HG03025 (cell line): ENCODE results near the gene FAM219A.
"Not testable (repeated sequence)": the region's sequence is repeated elsewhere in the genome, so short reads cannot be mapped to it uniquely, and the experiment has no call there.

Experiments
- ATAC-seq: cut with Tn5 transposase; IDR thresholded peaks from one replicate; pipeline ENCODE4 v1.9.1; 2021; ENCODE audit warnings: mild to moderate bottlenecking, moderate library complexity; ENCODE audit not compliant: unreplicated experiment, low FRiP score

Gene FAM219A

GRCh38 chr9:34485822-34486221 is 27.5 kb upstream of the FAM219A start:
- no peak for ATAC-seq

- no peak for ATAC-seq
Observed at GRCh38 chr9:34484678-34485077, 26.3 kb upstream of the FAM219A start.

GRCh38 chr9:34482746-34483145 is 24.4 kb upstream of the FAM219A start:
- ATAC-seq: not testable (repeated sequence)

- not testable (repeated sequence) for ATAC-seq
Observed at GRCh38 chr9:34481620-34482019, 23.2 kb upstream of the FAM219A start.

- no peak for ATAC-seq
Observed at GRCh38 chr9:34479431-34479866, 21.1 kb upstream of the FAM219A start.

- ATAC-seq: no peak
Observed at GRCh38 chr9:34477541-34477940, 19.2 kb upstream of the FAM219A start.

GRCh38 chr9:34475097-34475496 is 16.7 kb upstream of the FAM219A start:
- no peak for ATAC-seq

GRCh38 chr9:34465468-34465867 is 7.1 kb upstream of the FAM219A start:
- no peak for ATAC-seq

- no peak for ATAC-seq
Observed at GRCh38 chr9:34464571-34464970, 6.2 kb upstream of the FAM219A start.

GRCh38 chr9:34463901-34464232 is 5.5 kb upstream of the FAM219A start:
- no peak for ATAC-seq

GRCh38 chr9:34463098-34463900 is 4.9 kb upstream of the FAM219A start:
- no peak for ATAC-seq

- ATAC-seq: no peak
Observed at GRCh38 chr9:34459941-34460340, 1.6 kb upstream of the FAM219A start.

GRCh38 chr9:34459356-34459755 is 986 bp upstream of the FAM219A start:
- ATAC-seq: no peak

GRCh38 chr9:34458959-34459340 is 580 bp upstream of the FAM219A start:
- no peak for ATAC-seq

- no peak for ATAC-seq
Observed at GRCh38 chr9:34457266-34458012, 931 bp downstream of the FAM219A start.

GRCh38 chr9:34456746-34457145 is 1.6 kb downstream of the FAM219A start:
- no peak for ATAC-seq

GRCh38 chr9:34456151-34456550 is 2.2 kb downstream of the FAM219A start:
- no peak for ATAC-seq

GRCh38 chr9:34454571-34455065 is 3.8 kb downstream of the FAM219A start:
- no peak for ATAC-seq

GRCh38 chr9:34452568-34452967 is 5.8 kb downstream of the FAM219A start:
- no peak for ATAC-seq

- ATAC-seq: no peak
Observed at GRCh38 chr9:34451545-34451944, 6.8 kb downstream of the FAM219A start.

- ATAC-seq: no peak
Observed at GRCh38 chr9:34451135-34451534, 7.2 kb downstream of the FAM219A start.

GRCh38 chr9:34450644-34451043 is 7.7 kb downstream of the FAM219A start:
- no peak for ATAC-seq
